UCSD-AML1 (cell line): ENCODE data around the gene PDSS1.
"Not testable (repeated sequence)": the region's sequence is repeated elsewhere in the genome, so short reads cannot be mapped to it uniquely, and the experiment has no call there.

Experiments used
- DNase-seq: peaks from one replicate; lab custom pipeline; 2025; ENCODE audit not compliant: unreplicated experiment; lab: John Stamatoyannopoulos, UW

The PDSS1 gene

DNA sequence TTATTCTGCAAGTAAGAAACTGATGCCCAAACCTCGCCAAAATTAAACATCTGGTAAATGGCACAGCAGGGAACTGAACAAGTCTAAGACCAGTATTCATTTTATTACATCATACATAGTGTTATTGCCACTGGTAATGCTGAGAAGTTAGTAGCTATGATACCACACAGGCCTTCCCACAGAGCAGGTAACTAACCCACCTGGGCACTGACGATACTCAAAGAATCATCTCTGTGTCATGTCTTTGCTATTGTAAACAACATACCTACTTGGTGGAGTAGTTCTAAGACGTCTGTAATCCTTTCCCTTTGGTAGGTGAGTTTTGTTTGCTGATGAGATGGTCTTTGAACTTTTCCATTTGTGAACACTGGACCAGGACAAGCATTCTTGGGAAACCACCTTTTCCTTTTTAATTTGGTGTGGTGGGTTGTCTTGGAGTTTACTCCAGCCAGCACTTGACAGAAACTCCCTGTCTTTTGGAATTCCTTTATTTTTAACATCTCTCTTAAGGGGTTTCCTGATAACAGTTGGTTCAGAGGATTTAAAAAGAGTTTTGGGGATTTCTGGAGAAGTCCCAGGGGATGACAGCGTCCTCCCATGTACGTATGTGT, 40.9 kb downstream of the PDSS1 start:
- DNase-seq: no peak

DNA sequence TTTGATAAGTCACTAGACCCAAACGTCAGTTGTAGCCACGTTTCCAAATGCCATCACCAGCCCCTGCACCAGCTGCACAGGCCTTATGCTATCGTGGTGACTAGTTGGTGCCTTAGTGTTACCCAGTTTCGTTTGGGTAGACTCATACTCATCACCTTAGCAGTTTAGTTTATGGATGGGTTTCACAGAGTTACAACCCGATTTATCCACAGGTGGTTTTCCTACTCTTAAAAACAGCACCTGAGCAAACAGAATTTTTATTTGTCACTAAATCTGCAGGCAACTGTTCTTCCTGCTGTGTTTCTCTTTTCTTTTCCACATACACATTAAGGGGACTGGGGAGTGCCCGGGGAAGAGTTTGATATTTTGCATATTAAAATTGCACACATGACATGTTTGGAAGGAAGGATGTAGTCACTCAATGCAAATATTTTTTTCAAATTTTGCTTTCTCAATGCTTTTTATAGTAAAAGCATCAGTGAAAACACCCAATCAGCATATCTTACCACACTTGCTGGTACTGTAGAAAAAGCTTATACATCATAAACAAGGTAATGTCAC, 41.6 kb downstream of the PDSS1 start:
- DNase-seq: no peak

DNA sequence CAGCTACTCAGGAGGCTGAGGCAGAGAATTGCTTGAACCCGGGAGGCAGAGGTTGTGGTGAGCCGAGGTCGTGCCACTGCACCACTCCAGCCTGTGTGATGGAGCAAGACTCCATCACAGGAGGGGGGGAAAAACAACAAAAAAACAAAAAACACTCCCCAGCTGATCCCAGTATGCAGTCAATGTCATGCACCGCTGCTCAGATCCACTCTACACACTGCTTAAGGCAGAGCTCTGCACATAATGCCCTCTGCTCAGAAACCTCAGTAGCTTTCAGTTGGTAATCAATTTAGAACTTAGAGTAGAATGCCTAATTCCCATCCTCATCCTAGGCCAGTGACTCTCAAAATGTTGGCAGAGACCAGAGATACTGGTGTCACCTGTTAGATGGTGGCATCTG, 43.9 kb downstream of the PDSS1 start:
- no peak for DNase-seq

DNA sequence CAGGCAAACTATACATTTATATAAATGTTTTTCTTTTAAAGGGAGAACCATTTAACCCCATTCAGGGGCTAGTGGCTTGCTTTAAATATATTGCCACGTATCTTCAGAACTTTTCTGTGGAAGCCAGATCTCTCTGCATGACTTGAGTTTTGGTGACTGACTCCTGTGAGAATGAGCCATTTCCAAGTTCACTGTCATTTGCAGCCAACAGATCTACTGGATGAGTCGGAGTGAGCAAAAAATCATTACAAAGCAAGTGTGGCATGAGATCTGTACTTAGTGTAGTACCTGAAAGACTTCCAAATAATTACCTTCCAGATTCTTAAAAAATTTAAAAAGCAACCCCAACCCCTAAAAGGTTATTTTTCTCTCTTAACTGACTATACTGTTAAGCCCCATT, 45.6 kb downstream of the PDSS1 start:
- DNase-seq: no peak

DNA sequence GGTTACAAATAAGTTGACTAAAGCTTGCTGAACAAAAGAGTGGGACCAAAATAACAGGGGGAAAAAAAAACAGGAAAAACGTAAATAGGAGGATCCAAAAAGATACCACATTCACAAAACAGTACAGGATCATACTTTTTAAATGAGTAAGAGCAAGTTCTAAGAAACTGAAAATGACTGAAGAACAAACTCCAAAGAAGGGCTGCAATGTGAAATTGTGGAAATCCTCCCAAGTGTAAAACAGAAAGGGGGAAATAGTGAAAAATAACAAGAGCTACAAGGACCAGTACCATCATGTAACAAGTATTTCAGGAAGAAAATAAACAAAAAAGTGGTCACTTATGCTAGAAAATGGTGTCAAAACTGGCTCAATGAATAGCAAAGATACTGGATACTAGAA, 46.3 kb downstream of the PDSS1 start:
- DNase-seq: no peak

DNA sequence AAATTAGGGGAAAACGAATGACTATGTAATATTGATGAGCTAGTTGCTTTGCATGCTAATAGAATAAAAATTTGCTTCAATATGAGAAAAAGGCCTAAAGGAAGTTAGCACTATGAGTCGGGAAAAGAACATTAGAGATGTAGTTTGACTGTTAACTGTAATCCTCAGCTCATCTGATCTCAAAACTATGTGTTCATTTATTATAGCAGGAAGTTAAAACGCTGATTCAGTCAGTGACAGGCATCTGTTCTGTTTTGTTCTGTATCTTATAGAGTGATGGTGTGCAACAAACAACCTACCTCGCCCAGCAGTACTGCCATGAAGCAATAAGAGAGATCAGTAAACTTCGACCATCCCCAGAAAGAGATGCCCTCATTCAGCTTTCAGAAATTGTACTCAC, 48.6 kb downstream of the PDSS1 start:
- no peak for DNase-seq

DNA sequence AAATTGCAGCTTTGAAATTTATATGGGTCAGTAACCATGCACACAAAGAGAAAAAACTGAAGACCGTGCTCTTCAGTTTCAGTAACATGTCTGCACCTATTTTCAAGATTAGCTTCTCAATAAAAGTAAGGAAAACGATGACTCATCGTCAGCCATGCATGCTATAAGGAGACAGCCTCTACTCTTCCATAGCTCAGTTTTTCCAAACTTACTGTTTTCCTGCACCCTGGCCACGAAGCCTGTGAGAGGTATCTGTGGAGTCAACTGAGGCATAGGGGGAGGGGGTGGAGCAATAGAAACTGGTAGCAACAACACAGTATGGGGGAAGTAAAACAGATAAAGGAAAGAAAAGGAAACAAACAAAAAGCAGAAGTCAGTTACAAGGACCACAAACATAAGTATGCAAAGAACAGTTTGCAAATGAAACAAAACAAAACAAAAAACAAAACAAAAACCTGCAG, 58.0 kb downstream of the PDSS1 start:
- peak; percentile 18 for DNase-seq

DNA sequence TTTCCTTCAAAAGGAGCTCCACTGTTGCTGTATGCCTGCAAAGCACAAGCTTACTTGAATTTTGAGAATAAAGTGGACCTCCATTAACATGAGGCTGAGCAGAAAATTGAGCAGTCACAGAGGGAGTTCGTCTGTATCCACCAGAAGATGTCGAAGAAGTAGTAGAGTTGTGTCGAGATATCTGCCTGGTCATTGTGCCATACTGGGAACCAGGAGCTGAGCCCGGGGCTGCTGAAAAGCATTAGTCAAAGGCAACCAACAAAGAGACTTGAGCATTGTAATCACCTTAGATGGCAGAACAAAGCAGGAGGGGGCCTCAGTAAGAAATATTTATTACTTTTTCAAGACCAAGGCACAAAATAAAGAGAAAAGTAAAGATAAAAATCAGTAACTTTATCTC, 61.5 kb downstream of the PDSS1 start:
- no peak for DNase-seq

DNA sequence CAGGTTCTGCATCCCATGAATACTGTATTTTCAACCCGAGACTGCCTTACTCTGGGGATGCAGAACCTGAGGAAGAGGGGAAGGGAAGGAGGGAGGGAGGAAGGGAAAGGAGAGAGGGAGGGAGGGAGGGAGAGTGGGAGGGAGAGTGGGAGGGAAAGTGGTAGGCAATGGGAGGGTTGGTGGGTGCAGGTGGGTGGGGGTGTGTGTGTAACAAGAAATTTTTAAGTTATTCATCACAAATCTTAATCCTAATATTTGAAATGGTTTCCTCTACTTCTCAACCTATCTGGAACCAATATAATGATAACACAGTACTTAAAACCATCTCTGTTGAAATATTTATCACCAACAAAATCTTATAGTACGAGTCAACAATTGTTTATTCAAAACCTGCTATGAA, 68.0 kb downstream of the PDSS1 start:
- no peak for DNase-seq

DNA sequence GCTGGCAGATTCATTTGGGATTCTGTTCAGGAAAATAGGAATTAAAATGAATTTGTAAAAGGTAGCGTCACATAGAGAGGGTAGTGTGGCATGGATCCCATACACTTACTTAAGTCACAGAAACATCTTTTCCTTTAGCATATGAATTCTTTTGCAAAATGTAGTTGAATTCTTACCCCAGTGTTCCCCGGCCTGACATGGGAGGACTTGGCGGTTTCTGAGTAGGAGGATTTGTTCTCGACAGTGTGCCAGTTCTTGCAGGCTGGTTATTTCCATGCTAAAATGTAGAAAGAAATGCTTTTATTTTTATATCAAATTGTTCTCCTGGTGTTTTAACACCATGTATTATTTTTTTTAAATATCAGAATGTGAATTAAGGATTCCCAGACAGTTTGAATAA, 72.6 kb downstream of the PDSS1 start:
- no peak for DNase-seq

DNA sequence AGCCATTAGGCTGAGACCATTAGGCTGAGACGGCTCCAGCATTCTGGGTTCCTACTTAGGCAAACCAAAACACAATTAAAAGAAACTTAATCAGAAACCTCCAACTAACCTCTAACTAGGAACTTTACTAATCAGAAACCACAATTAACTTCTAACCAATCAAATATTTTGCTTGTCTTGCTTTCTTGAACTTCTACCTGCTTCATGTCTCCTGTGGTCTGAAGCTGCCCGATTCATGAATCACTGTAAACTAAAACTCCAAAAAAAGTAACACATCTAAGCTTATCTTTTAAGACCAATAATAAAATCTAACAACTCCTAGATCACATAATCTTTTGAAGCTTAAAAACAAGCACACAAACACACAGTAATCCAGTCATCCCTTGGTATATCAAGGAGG, 76.1 kb downstream of the PDSS1 start:
- DNase-seq: no peak

DNA sequence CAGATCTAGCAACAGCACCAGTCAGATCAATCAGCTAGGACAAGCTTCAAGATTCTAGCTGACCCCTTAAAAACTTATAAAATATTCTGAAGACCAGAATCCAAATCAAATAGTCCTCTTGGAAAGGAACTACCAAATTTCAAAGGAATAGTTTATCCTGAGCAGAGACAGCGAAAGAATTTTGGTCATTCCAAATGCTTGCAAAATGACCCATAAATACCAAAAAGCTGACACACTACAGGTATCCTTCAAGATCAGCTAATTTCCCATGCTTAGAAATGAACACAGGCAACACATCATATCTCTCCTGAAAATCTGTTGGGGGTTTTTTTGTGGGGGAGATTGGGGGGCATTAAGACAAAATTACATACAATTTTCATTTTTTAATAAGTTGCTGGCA, 78.8 kb downstream of the PDSS1 start:
- DNase-seq: no peak

DNA sequence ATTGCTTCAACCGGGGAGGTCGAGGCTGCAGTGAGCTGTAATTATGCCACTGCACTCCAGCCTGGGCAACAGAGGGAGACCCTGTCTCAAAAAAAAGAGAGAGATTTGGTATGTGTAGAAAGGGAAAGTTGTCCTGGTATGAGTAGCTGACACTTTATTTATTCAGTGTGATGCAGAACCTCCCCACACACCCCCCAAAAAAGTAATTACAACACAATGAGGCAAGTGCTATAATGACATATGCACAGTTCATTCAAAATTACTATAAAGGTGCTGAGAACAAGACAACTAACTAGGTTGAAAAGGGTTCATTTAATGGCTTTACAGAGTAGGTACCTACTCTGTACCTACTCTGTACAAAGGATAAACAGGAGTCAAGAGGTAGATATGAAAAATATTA, 80.2 kb downstream of the PDSS1 start:
- no peak for DNase-seq

DNA sequence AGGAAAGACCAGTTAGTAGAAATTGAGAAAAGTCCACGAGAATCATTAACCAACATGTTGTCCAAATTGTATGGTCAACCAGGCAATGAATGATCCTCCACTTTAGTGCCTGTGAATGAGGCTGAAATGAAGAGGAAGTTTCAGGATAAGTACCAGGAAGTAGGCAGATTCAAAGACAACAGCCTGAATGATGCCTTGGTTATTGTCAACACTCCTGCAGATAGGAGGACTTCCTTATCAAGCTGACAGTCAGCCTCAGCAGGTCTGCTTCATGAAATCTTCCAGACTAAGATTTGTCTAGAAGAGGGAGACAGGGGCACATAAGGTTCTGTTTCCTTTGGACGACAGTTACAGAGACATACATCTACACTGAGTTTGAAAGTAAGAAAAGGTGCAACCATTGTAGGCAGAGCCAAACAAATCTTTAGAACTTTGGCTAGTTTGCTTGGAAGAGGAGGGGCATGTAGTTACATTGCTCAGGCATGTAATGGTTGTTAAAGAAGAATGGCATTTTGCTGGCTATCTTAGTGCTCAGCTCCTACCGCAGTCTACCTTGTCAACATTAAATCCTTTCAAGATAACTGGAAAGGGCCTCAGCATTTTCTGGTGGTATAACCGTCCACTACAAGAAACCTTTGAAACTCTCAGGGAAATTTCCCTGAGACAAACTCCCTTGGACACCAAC, 81.8 kb downstream of the PDSS1 start:
- no peak for DNase-seq

DNA sequence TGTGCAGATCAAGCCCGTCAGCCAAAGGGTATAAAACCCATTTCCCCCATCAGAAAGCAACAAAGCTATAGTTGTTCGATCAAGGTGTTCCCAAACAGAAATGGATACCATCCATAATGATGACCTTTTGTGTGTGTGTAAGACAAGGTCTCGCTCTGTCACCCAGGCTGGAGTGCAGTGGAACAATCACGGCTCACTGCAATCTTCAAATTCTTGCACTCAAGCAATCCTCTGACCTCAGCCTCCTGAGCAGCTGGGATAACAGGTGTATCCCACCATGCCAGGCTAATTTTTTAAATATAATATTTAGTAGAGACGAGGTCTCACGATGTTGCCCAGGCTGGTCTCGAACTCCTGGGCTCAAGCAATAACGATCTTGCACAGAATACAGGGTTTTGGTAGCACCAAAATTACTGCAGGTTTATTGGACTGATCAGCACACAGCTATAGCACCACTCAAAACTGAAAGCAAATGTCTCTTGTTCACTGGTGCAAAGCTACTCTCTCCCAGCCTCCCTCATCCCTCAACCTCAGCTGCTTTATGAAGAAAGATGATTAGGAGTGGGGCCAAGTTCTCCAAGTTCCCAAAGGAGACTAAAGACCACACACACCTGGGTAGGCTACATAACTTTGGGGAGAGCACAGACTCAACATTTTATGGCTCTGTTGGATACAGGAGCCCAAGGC, 82.7 kb downstream of the PDSS1 start:
- DNase-seq: no peak

DNA sequence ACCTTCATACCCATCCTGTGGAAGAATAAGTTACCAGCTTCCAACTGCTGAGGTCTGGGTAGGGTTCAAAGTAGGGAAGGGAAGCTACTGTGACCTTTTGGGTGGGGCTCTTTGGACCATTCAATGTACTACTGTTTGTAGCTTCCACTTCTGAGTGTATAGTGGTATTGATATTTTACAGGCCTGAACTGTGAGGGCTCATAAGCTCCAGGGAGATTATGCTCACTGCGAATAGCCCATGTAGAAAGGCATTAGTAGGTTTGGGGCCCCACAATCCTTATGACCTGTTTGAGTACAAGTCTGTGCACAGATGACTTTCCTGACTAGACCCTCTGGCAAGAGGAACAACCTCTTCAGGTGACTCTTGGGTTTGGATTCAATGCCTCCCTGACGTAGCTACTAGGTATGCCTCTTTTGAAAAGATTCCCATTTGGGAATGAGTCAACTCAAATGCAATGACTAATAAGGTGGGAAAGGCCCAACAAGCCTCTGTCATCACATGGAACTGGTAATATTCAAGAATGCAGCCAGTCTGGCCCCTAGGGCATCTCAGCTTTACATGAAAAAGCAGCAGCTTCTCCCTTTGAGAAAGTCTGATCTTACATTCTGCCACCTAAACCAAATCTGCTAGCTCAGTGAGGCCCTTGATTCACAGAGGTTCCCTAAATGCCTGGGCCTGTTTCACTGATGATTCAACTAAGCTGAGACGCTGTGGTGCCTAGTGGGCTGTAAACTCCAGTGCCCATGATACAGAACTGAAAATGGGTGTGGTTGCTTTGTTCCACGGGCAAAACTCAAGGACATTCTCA, 83.5 kb downstream of the PDSS1 start:
- DNase-seq: no peak

DNA sequence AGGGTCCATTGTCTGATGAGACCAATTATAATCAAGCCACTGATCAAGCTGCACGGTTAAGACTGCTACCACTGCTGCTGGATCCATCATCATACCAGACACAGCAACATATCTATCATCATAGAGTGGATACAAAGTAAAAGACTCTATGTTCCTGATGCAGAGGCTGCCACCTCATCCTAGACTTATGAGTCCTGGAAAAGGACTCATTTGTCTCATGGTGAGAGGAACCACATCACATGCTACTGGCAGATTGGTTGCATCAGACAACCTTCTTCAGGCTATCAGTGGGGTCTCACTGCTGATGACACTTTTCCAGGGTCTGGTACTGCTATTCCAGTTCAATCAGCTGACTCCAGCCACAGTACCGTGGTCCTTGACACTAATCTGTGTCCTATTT, 84.3 kb downstream of the PDSS1 start:
- no peak for DNase-seq

DNA sequence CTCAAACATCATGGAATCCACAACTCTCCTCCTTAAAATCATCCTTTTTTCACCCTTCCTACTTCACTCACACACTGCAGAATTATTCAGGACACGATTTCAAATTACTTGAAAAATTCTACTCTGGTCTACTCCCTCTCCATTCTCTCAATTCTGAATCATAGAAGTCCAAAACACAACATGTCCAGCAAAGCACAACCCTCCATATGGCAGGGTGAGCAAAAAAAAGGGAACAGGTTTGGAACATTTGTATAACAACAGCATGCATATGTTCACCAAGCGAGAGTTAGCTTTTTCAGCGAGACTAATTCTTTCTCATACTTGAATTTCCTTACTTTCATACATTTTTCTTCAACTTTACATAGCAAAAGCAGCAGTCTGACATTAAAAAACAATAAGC, 89.9 kb downstream of the PDSS1 start:
- no peak for DNase-seq

DNA sequence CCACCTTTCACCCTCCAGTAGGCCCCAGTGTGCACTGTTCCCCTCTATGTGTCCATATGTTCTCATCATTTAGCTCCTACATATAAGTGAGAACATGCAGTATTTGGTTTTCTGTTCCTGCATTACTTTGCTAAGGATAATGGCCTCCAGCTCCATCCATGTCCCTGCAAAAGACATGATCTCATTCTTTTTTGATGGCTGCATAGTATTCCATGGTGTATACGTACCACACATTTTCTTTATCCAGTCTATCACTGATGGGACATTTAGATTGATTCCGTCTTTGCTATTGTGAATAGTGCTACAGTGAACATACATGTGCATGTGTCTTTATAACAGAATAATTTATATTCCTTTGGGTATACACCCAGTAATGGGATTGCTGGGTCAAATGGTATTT, 92.3 kb downstream of the PDSS1 start:
- DNase-seq: not testable (repeated sequence)

DNA sequence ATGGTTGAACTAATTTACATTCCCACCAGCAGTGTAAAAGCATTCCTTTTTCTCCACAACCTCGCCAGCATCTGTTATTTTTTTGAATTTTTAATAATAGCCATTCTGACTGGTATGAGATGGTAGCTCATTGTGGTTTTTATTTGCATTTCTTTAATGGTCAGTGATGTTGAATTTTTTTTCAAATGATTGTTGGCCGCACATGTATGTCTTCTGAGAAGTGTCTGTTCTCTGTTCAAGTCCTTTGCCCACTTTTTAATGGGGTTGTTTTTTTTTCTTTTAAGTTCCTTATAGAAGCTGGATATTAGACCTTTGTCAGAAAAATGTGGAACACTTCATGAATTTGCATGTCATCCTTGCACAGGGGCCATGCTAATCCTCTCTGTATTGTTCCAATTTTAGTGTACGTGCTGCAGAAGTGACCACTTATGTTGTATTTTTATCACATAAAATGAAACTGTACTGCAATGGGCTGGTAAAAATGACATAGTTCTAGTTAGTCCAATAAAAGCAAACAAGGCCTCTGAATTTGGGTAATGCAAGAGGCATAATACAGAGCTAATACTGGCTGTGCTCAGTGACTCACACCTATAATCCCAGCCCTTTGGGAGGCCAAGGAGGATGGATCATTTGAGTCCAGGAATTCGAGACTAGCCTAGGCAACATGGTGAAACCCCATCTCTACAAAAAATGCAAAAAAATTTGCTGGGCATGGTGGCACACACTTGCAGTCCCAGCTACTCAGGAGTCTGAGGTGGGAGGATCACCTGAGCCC, 92.9 kb downstream of the PDSS1 start:
- no peak for DNase-seq
